GM12872 (cell line): Measurements from ENCODE around the gene THEM5.

Experiments used
- CTCF ChIP-seq: IDR thresholded peaks from 3 replicates; pipeline ENCODE4 v1.5.1; 2011; ENCODE audit warnings: low read depth, mild to moderate bottlenecking, low read length, moderate library complexity; ENCODE audit not compliant: insufficient read depth

Gene THEM5

GRCh38 chr1:151839457-151840403, 13.8 kb downstream of the THEM5 start, which contains the start of gene C2CD4D:
Gene C2CD4D, minus strand, starts transcription at chr1:151839820. Its CDS starts 831 bp downstream, at chr1:151838989.
- TF ChIP-seq CTCF = no peak

- no peak for TF ChIP-seq CTCF
Measured at GRCh38 chr1:151839082-151839412, 14.5 kb downstream of the THEM5 start.

- no peak for TF ChIP-seq CTCF
Measured at GRCh38 chr1:151838222-151839081, 15.1 kb downstream of the THEM5 start.

GRCh38 chr1:151837884-151838221, 15.7 kb downstream of the THEM5 start:
- no peak for TF ChIP-seq CTCF

- no peak for TF ChIP-seq CTCF
Measured at GRCh38 chr1:151837197-151837596, 16.3 kb downstream of the THEM5 start.

GRCh38 chr1:151835596-151835995, 17.9 kb downstream of the THEM5 start:
- no peak for TF ChIP-seq CTCF

- TF ChIP-seq CTCF = no peak
Measured at GRCh38 chr1:151834239-151834638, 19.3 kb downstream of the THEM5 start.
